ENCODE data around the gene ASB2.
A peak's percentile ranks its signal among the peaks of the same experiment; 100 is the strongest.

Gene ASB2

DNA sequence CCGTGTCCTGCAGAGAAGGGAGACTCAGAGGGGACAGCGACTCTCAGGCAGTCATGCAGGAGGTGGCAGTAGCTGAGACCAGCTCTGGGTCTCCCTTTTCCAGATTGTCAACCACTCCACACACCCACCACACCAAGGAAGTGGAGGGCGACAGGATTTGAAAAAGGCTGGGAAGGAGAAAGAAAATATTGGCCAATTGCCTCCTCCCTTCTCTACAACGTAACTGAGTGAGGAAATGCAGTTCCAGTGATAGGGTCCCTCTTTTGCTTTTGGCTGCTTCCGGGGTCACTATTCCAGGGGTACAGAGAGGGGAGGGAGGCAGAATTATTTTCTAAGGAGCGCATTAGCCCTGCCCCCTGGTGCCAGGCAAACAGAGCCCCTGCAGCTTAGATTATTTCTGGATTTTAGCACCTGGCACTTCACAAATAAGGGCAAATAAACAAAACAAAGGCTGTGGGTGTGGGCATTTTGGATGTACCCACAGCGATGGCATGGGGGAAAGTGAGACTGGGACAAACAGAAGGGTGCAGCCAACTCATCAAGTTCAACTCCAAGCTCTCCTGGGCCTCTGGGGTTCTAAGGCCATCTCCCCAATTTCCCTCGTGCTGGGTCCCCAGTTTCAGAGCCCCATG lies 20.4 kb downstream of the ASB2 start:
- H3K27ac Mint-ChIP-seq: peak overlapping the region; percentile 99
- no peaks in the 10 kb centered on the region for H3K27me3 Mint-ChIP-seq
- peak overlapping the region; percentile 78 for H3K4me3 Mint-ChIP-seq
- peaks cover 4% of the 10 kb centered on the region for H3K36me3 Mint-ChIP-seq (ENCODE audit: low read depth)
- H3K9me3 Mint-ChIP-seq: no peaks in the 10 kb centered on the region
- H3K4me1 Mint-ChIP-seq (ENCODE audit: low read depth): peaks cover 95% of the 10 kb centered on the region

GRCh38 chr14:93954900-93955849 lies 21.2 kb downstream of the ASB2 start:
- Mint-ChIP-seq H3K4me1 (ENCODE audit: low read depth) (peaks cover 88% of the 10 kb centered on the region), H3K27ac (peak overlapping the region; percentile 99), H3K27me3 (no peaks in the 10 kb centered on the region), H3K9me3 (no peaks in the 10 kb centered on the region), H3K36me3 (ENCODE audit: low read depth) (peaks cover 4% of the 10 kb centered on the region), H3K4me3 (peak overlapping the region; percentile 78)

DNA sequence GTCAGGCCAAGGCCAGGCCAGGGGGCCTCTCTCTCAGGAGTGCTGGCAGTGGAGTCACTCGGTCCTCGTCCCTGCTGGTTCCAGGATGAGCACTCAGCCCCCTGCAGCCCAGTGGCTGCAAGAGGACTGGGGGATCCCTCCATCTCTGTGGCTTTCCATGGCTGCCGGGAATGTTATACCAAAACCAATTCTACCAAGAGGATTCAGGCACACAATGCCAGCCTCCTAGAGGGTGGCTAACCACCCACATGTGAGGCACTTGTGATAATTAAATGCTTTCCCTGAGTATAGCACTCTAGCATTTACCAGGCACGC lies 21.9 kb downstream of the ASB2 start:
- peaks cover 81% of the 10 kb centered on the region for H3K4me1 Mint-ChIP-seq (ENCODE audit: low read depth)
- H3K4me3 Mint-ChIP-seq: peak overlapping the region; percentile 78
- H3K27me3 Mint-ChIP-seq: no peaks in the 10 kb centered on the region
- peak overlapping the region; percentile 99 for H3K27ac Mint-ChIP-seq
- peaks cover 4% of the 10 kb centered on the region for H3K36me3 Mint-ChIP-seq (ENCODE audit: low read depth)
- H3K9me3 Mint-ChIP-seq: no peaks in the 10 kb centered on the region

- Mint-ChIP-seq H3K9me3 (no peaks in the 10 kb centered on the region), H3K36me3 (ENCODE audit: low read depth) (peaks cover 4% of the 10 kb centered on the region), H3K4me3 (peak overlapping the region; percentile 59), H3K27ac (no peak overlapping the region), H3K27me3 (no peaks in the 10 kb centered on the region), H3K4me1 (ENCODE audit: low read depth) (peaks cover 75% of the 10 kb centered on the region)
These were observed 22.4 kb downstream of the ASB2 start for GRCh38 chr14:93953739-93954515.

DNA sequence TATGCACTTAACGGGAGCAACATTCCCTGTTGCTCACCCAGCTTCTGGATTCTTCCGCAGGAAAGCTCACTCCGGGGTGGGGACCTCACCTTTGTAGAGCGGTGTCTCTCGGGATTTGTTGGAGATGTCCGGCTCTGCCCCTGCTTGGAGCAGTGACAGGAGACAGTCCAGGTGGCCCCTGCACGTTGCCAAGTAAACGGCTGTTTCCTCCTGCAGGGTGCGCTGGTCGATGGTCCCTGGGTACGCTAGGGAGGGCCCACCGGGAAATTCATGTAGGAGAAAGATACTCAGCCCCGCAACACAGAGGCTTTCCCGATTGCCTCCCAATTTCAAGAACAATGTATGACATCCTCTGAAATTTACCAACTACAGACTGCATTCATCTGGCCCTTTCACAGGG lies 23.1 kb downstream of the ASB2 start:
- H3K9me3 Mint-ChIP-seq: no peaks in the 10 kb centered on the region
- no peaks in the 10 kb centered on the region for H3K27me3 Mint-ChIP-seq
- peak overlapping the region; percentile 39 for H3K4me3 Mint-ChIP-seq
- no peak overlapping the region for H3K27ac Mint-ChIP-seq
- peaks cover 69% of the 10 kb centered on the region for H3K4me1 Mint-ChIP-seq (ENCODE audit: low read depth)
- H3K36me3 Mint-ChIP-seq (ENCODE audit: low read depth): peaks cover 4% of the 10 kb centered on the region

DNA sequence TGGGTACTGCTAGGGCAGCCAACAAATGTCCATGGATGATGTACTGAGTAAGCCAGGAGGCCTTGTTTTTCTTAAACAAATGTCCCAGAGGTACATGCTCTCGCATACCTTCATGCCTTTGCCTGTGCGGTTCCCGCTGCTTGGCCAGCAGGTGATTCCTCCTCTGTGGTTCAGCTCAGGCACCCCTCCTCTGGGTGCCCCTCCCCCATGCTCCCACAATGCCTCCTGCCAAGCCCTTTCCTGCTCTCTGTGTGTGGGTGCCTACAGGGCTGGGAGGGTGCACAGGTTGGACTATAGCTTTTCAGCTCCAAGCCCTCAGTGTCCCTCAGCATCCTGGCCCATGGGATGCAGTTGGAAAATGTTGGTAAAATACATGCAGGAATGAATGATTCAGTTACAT lies 23.5 kb downstream of the ASB2 start:
- Mint-ChIP-seq H3K27me3 (no peaks in the 10 kb centered on the region), H3K36me3 (ENCODE audit: low read depth) (peaks cover 4% of the 10 kb centered on the region), H3K9me3 (no peaks in the 10 kb centered on the region), H3K4me1 (ENCODE audit: low read depth) (peaks cover 64% of the 10 kb centered on the region), H3K27ac (no peak overlapping the region), H3K4me3 (peak overlapping the region; percentile 39)

GRCh38 chr14:93951635-93952540 lies 24.5 kb downstream of the ASB2 start:
- H3K4me1 Mint-ChIP-seq (ENCODE audit: low read depth): peaks cover 55% of the 10 kb centered on the region
- peak overlapping the region; percentile 31 for H3K27ac Mint-ChIP-seq
- no peaks in the 10 kb centered on the region for H3K9me3 Mint-ChIP-seq
- no peak overlapping the region for H3K4me3 Mint-ChIP-seq
- H3K27me3 Mint-ChIP-seq: no peaks in the 10 kb centered on the region
- H3K36me3 Mint-ChIP-seq (ENCODE audit: low read depth): peaks cover 4% of the 10 kb centered on the region

- H3K4me3 Mint-ChIP-seq: no peak overlapping the region
- H3K36me3 Mint-ChIP-seq (ENCODE audit: low read depth): peaks cover 4% of the 10 kb centered on the region
- H3K27ac Mint-ChIP-seq: no peak overlapping the region
These were observed 25.3 kb downstream of the ASB2 start for GRCh38 chr14:93950948-93951634.

DNA sequence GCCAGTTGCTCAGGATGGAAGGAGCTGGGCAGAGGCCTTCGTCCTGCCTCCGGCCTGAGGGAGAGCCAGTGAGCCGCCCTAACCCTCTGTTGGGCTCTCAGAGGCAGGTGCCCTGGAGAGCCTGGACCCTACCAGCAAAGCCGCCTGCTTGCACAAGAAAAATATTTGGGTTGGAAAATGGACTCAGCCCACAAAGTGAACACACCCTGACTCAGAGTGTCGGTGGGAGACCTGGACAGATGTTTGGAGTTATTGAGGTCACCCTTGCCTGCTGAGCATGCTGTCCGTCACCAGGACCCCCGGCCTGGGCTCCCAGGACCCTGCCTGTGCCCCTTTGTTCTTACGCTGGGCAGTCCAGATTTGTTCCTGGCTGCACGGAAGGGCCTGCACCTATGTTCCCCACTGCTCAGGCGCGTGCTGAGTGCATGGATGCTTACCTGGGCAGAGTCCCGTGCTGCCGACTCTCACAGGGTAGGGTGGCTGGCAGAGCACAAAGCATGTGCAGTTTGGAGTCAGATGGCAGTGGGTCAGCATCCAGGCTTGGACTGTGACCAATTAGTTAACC lies 26.8 kb downstream of the ASB2 start:
- H3K4me1 Mint-ChIP-seq (ENCODE audit: low read depth): peaks cover 32% of the 10 kb centered on the region
- no peaks in the 10 kb centered on the region for H3K36me3 Mint-ChIP-seq (ENCODE audit: low read depth)
- H3K4me3 Mint-ChIP-seq: no peak overlapping the region
- no peaks in the 10 kb centered on the region for H3K27me3 Mint-ChIP-seq
- H3K27ac Mint-ChIP-seq: no peak overlapping the region
- H3K9me3 Mint-ChIP-seq: no peaks in the 10 kb centered on the region

More at GRCh38 chr14:93950948-93951634, 25.3 kb downstream of the ASB2 start:
- Mint-ChIP-seq H3K9me3 (no peaks in the 10 kb centered on the region), H3K4me1 (ENCODE audit: low read depth) (peaks cover 47% of the 10 kb centered on the region), H3K27me3 (no peaks in the 10 kb centered on the region)

DNA sequence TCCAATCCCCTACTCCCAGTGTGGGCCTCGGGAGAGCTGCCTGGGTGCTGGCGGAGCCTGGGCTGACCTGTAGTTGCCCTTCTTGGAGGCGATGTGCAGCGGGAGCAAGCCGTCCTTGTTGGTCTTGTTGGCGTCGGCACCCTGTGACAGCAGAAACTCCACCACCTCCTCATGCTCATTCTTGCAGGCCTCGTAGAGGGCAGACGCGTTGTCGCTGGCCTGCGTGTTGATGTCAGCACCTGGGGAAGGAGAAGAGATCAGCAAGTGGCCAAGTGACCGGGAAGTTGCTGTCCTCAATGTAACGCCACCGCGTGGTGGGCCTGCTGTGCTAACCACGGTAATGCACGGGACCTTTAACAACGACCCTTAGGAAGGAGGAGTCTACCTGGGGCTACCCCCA lies 29.1 kb downstream of the ASB2 start:
- H3K36me3 Mint-ChIP-seq (ENCODE audit: low read depth): no peaks in the 10 kb centered on the region
- H3K4me1 Mint-ChIP-seq (ENCODE audit: low read depth): peaks cover 13% of the 10 kb centered on the region
- no peaks in the 10 kb centered on the region for H3K27me3 Mint-ChIP-seq
- no peak overlapping the region for H3K4me3 Mint-ChIP-seq
- H3K9me3 Mint-ChIP-seq: no peaks in the 10 kb centered on the region
- H3K27ac Mint-ChIP-seq: no peak overlapping the region

DNA sequence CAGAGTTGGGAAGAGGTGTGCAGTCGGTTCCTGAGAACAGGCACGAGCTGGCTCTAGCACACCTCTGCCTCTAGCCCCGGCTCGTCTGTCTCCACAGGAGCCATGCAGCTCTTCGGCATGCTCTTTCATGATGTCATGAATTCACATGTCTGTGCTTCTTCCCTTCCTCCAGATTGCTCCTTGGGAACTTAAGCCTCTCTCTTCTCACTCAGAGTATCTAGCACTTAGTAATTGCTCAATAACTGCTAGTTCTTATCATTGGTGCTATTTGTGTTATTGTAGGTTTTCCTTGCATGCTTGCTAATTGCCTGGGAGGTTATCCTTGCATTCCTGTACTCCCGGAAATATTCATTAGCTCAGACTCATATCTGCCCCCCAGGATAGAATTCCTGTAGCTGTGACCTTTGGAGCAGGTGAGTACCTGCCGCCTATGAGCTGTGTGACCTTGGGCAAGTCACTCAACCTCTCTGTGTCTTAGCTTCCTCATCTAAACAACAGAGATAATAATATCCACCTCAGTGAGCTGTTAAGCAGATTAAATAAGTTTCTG lies 29.8 kb downstream of the ASB2 start:
- Mint-ChIP-seq H3K27me3 (no peaks in the 10 kb centered on the region), H3K27ac (no peak overlapping the region), H3K4me3 (no peak overlapping the region), H3K9me3 (no peaks in the 10 kb centered on the region), H3K4me1 (ENCODE audit: low read depth) (peaks cover 7% of the 10 kb centered on the region), H3K36me3 (ENCODE audit: low read depth) (no peaks in the 10 kb centered on the region)

DNA sequence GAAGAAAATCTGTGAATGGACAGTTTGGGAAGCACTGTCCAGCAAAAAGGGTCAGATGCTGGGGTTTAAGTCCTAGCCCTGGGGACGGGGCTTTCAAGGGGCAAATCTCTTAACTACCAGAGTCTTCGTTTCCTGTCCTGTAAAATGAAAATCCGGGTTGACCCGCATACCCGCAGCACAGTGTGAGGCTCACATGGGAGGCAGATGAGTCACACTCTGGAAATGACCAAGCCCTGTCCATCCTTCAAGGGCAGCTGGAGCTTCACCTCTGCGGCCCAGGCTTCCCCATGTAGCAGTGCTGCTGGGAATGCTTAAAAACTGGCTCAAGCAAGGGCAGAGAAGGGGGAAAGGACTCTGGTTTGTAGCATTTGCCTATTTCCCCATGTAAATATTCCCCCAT lies 30.3 kb downstream of the ASB2 start:
- H3K36me3 Mint-ChIP-seq (ENCODE audit: low read depth): no peaks in the 10 kb centered on the region
- no peak overlapping the region for H3K4me3 Mint-ChIP-seq
- H3K9me3 Mint-ChIP-seq: no peaks in the 10 kb centered on the region
- no peaks in the 10 kb centered on the region for H3K27me3 Mint-ChIP-seq
- peaks cover 2% of the 10 kb centered on the region for H3K4me1 Mint-ChIP-seq (ENCODE audit: low read depth)
- H3K27ac Mint-ChIP-seq: no peak overlapping the region

GRCh38 chr14:93945070-93945399 lies 31.3 kb downstream of the ASB2 start:
- Mint-ChIP-seq H3K4me3 (no peak overlapping the region), H3K36me3 (ENCODE audit: low read depth) (no peaks in the 10 kb centered on the region), H3K27me3 (no peaks in the 10 kb centered on the region), H3K9me3 (no peaks in the 10 kb centered on the region), H3K4me1 (ENCODE audit: low read depth) (peaks cover 11% of the 10 kb centered on the region), H3K27ac (no peak overlapping the region)
